Measurements from ENCODE around the gene CDPF1.

DNA sequence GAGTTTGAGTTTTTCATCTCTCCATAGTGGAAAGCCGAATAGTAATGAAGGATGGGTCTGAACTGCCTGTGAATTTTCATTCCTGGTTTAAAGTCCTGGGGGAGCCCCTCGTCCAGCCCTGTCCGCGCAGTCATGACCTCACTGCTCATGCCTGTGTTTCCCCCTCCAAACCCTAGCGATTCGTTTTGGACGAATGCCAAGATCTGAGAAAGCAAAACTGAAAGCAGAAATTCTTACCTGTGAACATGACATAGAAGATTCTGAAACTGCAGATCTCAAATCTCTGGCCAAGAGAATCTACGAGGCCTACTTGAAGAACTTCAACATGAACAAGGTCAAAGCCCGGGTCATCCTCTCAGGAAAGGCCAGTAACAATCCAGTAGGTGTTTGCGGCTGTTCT is 30.5 kb downstream of the CDPF1 start:
- TF ChIP-seq, protein P1, sequence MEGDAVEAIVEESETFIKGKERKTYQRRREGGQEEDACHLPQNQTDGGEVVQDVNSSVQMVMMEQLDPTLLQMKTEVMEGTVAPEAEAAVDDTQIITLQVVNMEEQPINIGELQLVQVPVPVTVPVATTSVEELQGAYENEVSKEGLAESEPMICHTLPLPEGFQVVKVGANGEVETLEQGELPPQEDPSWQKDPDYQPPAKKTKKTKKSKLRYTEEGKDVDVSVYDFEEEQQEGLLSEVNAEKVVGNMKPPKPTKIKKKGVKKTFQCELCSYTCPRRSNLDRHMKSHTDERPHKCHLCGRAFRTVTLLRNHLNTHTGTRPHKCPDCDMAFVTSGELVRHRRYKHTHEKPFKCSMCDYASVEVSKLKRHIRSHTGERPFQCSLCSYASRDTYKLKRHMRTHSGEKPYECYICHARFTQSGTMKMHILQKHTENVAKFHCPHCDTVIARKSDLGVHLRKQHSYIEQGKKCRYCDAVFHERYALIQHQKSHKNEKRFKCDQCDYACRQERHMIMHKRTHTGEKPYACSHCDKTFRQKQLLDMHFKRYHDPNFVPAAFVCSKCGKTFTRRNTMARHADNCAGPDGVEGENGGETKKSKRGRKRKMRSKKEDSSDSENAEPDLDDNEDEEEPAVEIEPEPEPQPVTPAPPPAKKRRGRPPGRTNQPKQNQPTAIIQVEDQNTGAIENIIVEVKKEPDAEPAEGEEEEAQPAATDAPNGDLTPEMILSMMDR (IDR thresholded peaks at IDR 0.05) = no peak
- TF ChIP-seq POLR2AphosphoS5 (IDR thresholded peaks at IDR 0.05) (no peak), POLR2A (IDR thresholded peaks at IDR 0.05) (no peak)
